IPS-NIHi11 (cell line): ENCODE measurements around the gene SFXN5.

Source experiments
- DNase-seq: peaks from one replicate; pipeline ENCODE4 v3.0.0; 2012; ENCODE audit warnings: mixed read lengths, low spot score

SFXN5 gene

DNA sequence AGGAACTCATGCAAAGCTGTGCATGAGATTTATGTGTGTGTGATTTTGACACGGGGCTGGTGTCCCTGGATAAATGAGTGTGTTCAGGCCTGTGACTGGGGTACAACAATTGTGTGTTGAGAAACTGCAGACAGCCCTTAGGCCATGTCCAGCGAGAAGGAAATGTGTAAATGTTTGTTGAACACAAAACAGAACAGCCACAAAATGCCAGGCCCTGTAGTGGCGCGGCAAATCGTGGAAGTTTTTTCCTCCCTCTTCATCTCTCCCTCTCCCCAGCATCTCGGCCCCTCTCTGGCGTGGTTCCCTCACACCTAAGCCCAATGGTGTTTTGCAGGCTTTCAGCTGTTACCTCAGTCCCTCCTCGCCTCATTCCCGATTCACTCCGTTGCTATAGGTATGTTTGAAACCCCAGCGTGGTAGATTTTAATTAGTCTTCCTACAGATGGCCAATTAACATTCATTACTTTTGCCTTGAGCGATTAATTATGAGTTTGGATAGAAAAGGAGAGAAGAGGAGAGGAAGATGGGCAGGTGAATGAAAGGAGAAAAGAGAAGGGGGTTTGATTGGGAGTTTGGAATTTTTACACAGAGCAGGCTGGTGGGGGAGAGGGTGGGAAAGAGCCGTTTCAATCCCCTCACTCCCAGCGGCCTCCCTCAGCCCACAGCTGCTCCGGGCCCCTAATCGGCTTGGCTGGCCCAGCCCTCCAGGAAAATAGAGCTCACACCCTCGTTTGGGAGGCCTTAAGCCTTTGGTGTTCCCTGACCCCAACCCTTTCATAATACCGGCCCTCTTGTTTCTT lies 173.5 kb downstream of the SFXN5 start:
- no peak for DNase-seq

DNA sequence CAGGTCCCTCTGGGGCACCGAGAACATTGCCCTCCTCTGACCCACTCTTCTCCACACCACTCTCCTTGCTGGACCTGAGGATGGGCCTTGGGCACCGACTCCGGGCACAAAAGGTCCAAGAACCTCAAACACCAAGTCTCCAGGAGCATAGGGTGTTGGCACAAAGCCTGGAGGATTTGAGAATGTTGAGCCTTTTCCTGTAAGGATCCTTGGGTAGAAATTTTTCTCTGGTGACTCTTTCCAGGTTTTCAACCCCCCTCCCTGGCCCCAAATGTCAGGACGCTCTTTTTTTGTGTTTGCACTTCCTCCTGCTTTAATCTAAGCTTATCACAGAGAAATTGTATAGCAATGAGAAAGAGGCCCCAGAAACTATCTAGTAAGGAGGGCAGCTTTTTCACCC lies 175.1 kb downstream of the SFXN5 start:
- no peak for DNase-seq

DNA sequence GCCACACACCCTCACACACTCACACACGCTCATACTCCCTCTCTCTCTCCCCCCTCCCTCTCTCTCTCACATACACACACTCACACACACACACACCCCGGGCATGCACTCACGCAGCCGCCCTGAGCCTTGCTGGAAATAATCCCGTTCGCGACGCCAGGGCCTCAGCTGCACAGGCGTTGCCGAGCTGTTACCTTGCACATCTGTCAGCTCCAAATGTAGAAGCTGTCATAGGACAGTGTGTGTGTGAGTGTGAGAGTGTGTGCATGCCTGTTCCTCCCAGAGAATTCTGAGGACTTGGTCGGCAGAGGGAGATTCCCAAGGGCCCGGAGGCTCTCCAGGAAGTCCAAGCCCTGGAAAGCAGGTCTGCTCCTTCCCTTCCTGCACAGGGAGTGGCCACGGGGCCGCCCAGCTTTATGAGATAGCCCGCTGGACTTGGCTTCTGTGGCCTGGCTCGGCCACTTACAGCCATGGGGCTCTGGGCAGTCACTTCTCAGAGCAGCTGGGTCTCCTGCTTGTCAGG lies 175.7 kb downstream of the SFXN5 start:
- DNase-seq: no peak

DNA sequence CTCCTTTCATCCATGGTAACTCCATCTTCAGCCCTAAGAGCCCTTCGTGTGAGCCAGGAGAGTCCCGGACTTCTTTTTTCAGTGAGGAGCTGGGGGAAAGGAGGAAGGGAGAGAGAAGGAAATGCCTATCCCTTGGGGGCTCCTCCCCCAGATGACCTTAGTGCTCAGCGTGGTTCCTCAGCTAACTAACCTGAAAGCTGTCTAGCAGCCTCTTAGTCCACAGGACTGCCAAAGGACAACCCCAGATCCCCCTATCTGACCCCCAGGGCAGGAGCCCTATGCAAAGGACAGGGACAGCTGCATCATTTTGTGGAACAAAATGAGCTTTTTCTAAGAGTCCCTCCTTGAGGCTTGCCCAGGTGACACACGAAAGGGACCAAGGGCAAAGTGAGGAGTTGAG lies 176.4 kb downstream of the SFXN5 start:
- no peak for DNase-seq

DNA sequence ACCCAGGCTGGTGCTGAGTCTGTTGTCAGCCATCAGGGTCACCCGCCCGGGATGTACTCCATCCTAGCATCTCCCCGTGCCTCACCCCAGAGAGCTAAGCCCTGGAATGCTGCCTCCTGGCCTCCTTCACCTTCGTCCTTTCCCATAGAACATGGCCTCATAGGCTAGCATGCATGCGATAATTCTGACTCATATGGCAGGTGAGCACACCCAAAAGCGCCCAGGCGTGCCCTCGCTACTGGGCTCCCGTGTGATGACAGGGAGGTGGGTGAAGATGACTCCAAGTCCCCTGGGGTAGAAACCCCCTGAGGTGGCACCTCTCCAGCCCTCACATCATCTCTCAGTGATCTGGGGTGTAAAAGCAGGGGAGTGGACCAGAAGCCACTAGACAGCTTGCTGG lies 177.0 kb downstream of the SFXN5 start:
- no peak for DNase-seq

DNA sequence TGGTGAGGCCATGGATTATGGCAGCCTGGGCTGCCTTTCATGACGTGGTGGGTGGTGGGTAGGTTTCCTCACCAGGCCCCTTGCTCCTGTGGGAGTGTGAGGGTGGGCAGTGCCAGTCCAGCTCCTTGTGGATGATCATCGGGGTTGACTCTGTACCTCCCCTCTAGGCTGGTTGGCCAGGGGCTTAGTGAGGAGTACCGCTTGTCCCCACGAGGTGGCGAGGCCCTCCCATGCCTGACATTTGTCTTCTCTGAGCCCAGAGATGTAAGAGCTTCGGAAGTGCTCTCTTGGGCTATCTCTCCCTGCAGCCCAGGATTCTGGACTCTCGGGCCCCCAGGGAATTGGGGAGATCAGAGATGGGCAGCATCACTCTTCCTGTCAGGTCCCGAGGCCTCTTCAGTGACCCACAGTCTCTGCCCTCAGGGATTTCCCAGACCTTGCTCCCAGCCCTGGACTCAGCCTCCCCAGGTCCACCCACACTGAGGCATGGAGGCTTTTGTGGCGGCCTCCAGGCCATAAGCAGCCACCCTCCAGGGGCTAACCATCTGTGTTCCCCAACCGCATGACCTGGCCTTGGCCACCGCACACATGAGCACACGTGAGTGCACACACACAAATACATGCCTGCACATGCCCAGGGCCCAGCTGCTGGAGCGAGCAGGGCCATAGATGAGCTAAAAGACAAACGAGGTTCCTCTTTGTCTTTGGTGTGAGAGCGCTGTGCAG lies 177.8 kb downstream of the SFXN5 start:
- peak; percentile 65 for DNase-seq

DNA sequence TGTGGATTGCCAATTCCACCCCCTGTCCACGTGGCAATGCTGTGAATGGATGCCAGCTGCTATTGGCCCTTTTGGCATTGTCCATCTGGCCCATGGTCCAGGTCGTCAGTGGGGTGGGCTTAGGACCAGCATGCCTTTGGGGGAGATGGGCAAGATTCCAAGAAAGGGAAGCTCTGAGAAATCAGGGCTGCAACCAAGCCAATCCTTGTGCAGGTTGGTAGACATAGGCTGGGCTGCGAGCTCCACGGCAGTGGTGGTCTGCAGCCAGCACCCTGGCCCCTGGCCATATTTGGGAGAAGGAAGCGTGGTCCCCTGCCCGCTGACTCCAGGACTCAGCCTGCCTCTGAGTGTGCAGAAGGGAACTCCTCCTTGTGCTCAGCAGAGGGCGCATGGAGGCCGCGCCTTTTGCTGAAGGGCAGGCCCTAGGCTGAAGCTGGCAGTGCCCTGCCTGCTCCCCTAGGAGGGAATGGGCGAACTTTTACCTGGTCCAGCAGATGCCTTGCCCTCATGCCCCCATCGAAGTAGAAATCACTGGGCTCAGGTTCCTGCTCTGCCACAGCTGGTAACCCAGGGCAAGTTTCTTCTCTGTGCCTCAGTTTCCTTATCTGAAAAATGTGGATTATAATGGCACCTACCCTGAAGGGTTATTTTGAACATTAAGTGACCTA lies 178.9 kb downstream of the SFXN5 start:
- peak; percentile 77 for DNase-seq
